GM21529 (cell line): ENCODE results near the gene MXRA8.
"Not testable (repeated sequence)": the region's sequence is repeated elsewhere in the genome, so short reads cannot be mapped to it uniquely, and the experiment has no call there.

Experiments
- ATAC-seq: cut with Tn5 transposase; IDR thresholded peaks from one replicate; pipeline ENCODE4 v1.9.1; 2021; ENCODE audit not compliant: unreplicated experiment

MXRA8 gene

DNA sequence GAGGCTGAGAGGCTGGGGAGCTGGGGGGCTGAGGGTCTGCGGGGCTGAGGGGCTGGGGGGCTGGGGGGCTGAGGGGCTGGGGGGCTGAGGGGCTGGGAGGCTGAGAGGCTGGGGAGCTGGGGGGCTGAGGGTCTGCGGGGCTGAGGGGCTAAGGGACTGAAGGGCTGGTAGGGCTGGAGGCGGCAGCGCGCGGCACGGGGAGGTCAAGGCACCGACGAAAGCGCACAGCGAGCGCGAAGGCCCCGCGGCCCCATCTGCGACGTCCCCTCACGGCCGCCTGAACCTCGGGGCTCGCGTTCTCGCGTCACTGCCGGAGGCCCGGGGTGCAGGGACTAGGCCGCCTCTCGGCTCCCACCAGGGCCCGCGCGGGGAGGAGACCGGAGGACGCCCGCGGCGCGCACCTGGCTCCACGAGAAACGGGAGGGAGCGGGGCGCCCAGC, 34.3 kb downstream of the MXRA8 start:
- ATAC-seq, result peak; percentile 14

- no peak for ATAC-seq
Measured at GRCh38 chr1:1322952-1323351, 35.4 kb downstream of the MXRA8 start.

DNA sequence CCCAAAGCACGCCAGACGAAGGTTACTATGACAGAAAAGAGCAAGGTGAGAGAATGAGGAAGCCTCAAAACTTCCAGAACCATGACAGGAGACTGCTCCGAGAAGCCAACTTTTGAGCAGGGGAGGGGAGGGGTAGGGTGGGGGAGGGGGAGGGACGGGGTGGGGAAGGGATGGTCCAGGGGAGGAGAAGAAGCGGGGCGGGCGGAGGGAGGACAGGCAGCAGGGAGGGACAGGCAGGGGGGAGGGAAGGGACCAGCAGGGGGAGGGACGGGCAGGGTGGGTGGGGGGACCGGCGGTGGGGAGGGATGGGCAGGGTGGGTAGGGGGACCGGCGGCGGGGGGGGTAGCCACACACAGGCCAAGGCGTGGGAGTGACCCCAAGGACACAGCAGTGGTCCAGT, 35.9 kb downstream of the MXRA8 start:
- no peak for ATAC-seq

GRCh38 chr1:1321477-1321876, 36.9 kb downstream of the MXRA8 start:
- no peak for ATAC-seq

GRCh38 chr1:1320666-1321448, 37.5 kb downstream of the MXRA8 start:
- ATAC-seq, result no peak

GRCh38 chr1:1319646-1319941, 38.8 kb downstream of the MXRA8 start:
- ATAC-seq, result no peak

GRCh38 chr1:1318777-1319645, 39.3 kb downstream of the MXRA8 start:
- no peak for ATAC-seq

GRCh38 chr1:1318131-1318652, 40.2 kb downstream of the MXRA8 start:
- ATAC-seq, result no peak

DNA sequence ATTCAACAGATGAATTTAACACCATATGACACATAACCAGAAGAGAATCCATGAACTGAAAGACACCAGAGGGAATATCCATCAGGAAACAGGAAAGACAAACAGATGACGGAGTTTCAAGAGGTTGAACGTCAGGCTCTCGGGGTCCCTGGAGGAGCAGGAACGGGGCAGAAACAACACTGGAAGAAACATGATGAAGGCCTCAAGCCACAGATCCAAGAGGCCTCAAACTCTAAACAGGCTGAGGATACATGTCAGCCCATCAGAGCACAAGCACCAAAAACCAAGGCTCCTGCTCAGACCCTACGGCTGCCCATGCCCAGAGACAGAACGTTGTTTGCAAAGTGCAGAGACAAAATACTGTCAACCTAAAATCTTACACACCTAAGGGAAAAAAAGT, 40.9 kb downstream of the MXRA8 start:
- ATAC-seq, result no peak

DNA sequence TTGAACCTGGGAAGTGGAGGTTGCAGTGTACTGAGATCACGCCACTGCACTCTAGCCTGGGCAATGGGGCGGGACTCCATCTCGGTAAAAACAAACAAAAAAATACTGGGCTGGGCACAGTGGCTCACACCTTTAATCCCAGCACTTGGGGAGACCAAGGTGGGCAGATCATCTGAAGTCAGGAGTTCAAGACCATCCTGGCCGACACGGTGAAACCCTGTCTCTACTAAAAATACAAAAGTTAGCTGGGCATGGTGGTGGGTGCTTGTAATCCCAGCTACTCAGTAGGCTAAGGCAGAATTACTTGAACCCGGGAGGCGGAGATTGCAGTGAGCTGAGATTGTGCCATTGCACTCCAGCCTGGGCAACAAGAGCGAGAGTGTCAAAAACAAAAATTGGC, 42.2 kb downstream of the MXRA8 start:
- not testable (repeated sequence) for ATAC-seq

DNA sequence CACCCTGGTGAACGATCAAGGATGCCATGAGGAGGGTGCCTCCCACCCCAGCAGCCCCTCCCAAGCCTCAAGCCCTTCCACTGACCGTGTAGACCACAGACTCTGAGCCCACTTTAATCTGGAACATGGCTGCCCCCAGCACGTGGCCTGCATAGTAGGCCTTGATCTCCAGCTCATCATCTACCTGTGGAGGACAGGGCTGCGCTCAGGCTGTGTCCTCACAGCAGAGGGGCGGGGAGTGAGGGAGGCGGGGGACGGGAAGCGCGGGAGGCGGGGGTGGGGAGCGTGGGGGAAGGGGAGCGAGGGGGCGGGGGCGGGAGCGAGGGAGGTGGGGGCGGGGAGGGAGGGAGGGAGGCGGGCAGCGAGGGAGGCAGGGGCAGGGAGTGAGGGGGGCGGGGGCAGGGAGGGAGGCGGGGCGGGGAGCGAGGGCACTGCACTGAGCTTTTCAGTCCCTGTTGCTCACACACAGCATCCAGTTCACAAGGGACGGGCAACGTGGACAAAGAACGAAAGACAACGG, 42.9 kb downstream of the MXRA8 start:
- ATAC-seq, result no peak

DNA sequence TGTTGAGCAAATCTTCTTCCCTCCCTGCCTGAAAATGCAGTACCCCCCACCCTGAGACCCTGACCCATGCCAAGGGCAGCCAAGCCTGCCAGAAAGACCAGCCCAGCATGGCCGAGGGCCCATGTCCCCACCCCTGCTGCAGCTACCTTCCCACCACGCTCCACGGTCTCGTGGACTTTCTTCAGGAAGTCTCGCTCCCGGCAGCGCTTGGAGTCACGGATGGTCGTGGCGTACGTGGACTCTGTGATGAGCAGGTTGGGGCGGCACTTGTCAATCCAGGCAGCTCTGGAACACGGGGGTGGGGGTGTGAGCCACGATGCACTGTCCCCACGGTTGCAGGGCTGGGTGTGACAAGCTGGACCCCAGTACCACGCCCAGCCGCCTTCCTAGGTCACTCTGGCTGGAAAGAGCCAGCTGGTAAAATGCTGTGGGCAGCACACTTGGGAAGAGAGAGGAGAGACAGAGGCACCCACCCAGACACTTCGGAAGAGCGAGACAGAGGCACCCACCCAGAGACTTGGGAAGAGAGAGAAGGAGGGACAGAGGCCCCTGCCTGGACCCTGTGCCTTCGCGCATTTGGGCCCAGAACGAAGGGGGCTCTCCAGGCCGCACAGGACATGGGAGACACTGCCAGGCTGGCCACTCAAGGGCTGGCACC, 43.5 kb downstream of the MXRA8 start:
- no peak for ATAC-seq

GRCh38 chr1:1314237-1314586, 44.1 kb downstream of the MXRA8 start:
- no peak for ATAC-seq

- ATAC-seq, result no peak
Measured at GRCh38 chr1:1313500-1314236, 44.7 kb downstream of the MXRA8 start.

DNA sequence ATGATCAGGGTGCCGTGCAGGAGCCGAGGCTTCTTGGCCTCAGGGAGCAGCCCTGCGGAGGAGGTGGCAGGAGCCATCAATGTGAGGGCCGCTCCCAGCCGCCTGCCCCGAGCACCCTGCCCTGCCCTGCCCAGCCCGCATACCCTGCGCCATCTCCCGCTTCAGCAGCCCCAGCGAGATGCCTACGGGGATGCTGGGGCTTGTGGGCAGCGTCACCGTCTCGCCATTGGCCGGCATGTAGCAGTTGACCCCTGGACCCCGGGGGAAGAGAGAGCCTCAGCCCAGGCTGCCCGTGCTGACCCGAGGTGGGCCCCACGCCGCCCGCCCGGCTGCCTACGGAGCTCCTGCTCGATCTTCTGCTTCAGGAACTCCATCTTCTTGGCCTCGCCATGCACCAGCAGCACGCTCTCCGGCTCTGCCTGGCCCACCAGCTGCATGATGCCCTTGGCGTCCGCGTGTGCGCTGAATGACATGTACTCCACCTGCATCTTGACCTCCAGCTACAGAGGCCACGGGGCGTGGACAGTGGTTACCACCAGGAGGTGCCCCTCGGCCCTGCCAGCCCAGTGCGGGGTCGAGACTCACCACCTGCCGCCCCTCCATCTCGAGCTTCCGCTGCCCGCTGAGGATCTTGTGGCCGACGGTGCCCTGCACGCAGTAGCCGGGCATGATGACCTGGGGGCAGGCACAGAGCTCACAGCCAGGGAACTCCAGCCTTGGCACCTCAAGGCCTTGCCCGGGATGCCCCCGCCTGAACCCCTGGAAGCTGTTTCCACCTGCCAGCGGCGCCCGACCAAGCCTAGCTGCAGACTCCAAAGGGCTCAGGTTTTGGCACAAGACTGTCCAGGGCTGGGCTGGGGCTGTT, 45.7 kb downstream of the MXRA8 start:
- ATAC-seq, result no peak

- no peak for ATAC-seq
Measured at GRCh38 chr1:1311107-1312104, 46.9 kb downstream of the MXRA8 start.

GRCh38 chr1:1310476-1311053, 47.8 kb downstream of the MXRA8 start:
- ATAC-seq, result no peak

- no peak for ATAC-seq
Measured at GRCh38 chr1:1310109-1310385, 48.3 kb downstream of the MXRA8 start.
